Osteoblast (primary cell): ENCODE results near the gene PRKCE. TPM values are rescaled to one million over a fixed set of nuclear protein-coding genes. Genes with fewer than 3 reads are reported as not detected.

Source experiments
- DNase-seq: peaks from one replicate; pipeline ENCODE4 v3.0.0; 2011; ENCODE audit warnings: low spot score, mixed read lengths; ENCODE audit not compliant: insufficient read length; ENCODE audit errors: missing footprints
- H2AFZ ChIP-seq: 2 replicates; pipeline ENCODE4 v1.6.0; 2011; ENCODE audit warnings: mild to moderate bottlenecking, low read length
- H3K27ac ChIP-seq: 2 replicates; pipeline ENCODE4 v1.5.1; 2011; ENCODE audit warnings: mild to moderate bottlenecking, low read depth, low read length, moderate library complexity
- H3K27me3 ChIP-seq: 2 replicates; pipeline ENCODE4 v1.6.0; 2012; ENCODE audit warnings: mild to moderate bottlenecking, control low read depth, inconsistent platforms, low read length, moderate library complexity; ENCODE audit not compliant: insufficient read depth
- H3K36me3 ChIP-seq: 2 replicates; pipeline ENCODE4 v1.5.1; 2011; ENCODE audit warnings: mild to moderate bottlenecking, low read length, control low read depth, moderate library complexity; ENCODE audit not compliant: insufficient read depth
- H3K4me1 ChIP-seq: 2 replicates; pipeline ENCODE4 v1.5.1; 2011; ENCODE audit warnings: mild to moderate bottlenecking, low read length, control low read depth, moderate library complexity; ENCODE audit not compliant: insufficient read depth
- H3K4me2 ChIP-seq: 2 replicates; pipeline ENCODE4 v1.6.0; 2011; ENCODE audit warnings: mild to moderate bottlenecking, low read length; ENCODE audit not compliant: insufficient read depth
- H3K4me3 ChIP-seq: fragments of 200-600 bp; sonication (generic); 3 replicates; pipeline ENCODE4 v1.5.1; 2012; ENCODE audit warnings: mild to moderate bottlenecking, low read length, inconsistent platforms; ENCODE audit not compliant: insufficient read depth
- H3K79me2 ChIP-seq: 2 replicates; pipeline ENCODE4 v1.6.0; 2012; ENCODE audit warnings: mild to moderate bottlenecking, low read length, control low read depth, inconsistent platforms; ENCODE audit not compliant: insufficient read depth
- H3K9me3 ChIP-seq: 2 replicates; pipeline ENCODE4 v1.5.1; 2011; ENCODE audit warnings: low read depth, low read length, control low read depth
- H4K20me1 ChIP-seq: 2 replicates; pipeline ENCODE4 v1.6.0; 2012; ENCODE audit warnings: mild to moderate bottlenecking, low read length, control low read depth; ENCODE audit not compliant: insufficient read depth
- total RNA-seq: library from RNA; depleted of rRNA; stranded (reverse); fragments of >200 nt; gene quantifications from 2 replicates; pipeline ENCODE4 v1.2.3, GENCODE V29; 2012
- TF ChIP-seq, protein P1 (sequence below): IDR thresholded peaks from 2 replicates; pipeline ENCODE4 v1.5.1; 2011; ENCODE audit warnings: mild to moderate bottlenecking, low read depth, low read length, moderate library complexity; ENCODE audit errors: extremely low read depth

PRKCE gene
- total RNA-seq, 1 donor: 22.1 TPM

DNA sequence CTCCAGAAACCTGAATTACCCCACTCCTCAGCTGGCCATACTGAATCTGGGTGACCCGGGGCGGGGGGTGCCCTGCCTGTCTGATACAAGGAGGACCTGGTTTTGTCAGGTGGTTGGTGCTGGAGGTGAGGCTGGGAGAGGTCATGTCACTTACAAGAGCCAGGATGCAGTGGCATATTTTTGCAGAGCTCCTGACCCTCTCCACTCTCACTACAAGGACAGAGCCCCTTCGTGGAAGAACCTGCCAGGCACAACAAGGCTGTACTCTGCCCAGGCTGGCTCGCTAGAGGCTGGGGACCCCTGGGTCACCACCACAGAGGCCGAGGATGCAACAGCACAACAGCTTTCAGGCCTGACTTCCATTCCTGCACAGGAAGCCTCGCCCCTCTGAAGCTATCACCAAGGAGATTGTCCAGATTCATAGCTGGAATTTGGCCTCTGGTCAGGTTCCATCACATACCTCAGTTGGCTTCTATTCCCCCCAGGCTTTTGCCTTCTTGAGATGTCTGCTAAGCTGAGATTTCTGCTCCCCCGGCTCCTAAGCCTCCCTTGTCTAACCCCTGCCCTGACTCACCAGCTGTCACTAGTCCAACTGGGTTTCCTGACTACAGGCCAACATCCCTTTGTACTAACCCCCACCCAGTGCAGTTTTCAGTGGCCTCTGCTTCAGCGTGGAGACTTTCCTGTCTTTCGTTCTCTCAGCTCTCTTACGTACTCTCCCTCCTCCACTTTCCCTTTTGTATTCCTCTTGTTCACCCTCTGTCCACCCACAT is 513.2 kb downstream of the PRKCE start:
- Histone ChIP-seq H3K27ac (peak overlapping the region; percentile 14), H3K36me3 (no peaks in the 10 kb centered on the region)

DNA sequence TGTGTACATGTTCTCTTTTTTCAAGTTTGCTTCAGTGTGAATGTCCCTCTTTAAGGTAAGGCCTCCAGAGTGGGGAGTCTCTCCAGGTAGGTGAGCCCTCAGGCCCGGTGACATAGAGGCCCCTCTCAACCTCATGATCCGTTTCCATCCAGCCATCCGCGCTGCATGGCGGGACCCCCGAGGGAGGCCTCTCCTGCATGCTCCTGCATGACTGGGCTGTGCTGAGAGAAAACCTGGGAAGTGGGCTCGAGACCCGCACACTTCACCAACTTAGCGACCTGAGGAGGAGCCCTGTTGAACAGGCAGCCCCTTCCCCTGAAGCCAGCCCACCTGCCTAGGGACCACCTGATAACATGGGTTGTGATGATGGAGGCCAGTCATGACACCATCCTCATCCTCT is 514.4 kb downstream of the PRKCE start:
- H3K4me3 ChIP-seq: no peak overlapping the region
- no peaks in the 10 kb centered on the region for H3K27me3 ChIP-seq
- no peak overlapping the region for H2AFZ ChIP-seq
- H3K27ac ChIP-seq: no peak overlapping the region
- DNase-seq: no peak
- H3K9me3 ChIP-seq: no peaks in the 10 kb centered on the region
- no peak overlapping the region for H3K4me2 ChIP-seq
- H4K20me1 ChIP-seq: no peaks in the 10 kb centered on the region
- TF ChIP-seq, protein P1, sequence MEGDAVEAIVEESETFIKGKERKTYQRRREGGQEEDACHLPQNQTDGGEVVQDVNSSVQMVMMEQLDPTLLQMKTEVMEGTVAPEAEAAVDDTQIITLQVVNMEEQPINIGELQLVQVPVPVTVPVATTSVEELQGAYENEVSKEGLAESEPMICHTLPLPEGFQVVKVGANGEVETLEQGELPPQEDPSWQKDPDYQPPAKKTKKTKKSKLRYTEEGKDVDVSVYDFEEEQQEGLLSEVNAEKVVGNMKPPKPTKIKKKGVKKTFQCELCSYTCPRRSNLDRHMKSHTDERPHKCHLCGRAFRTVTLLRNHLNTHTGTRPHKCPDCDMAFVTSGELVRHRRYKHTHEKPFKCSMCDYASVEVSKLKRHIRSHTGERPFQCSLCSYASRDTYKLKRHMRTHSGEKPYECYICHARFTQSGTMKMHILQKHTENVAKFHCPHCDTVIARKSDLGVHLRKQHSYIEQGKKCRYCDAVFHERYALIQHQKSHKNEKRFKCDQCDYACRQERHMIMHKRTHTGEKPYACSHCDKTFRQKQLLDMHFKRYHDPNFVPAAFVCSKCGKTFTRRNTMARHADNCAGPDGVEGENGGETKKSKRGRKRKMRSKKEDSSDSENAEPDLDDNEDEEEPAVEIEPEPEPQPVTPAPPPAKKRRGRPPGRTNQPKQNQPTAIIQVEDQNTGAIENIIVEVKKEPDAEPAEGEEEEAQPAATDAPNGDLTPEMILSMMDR: no peak
- peaks cover 25% of the 10 kb centered on the region for H3K4me1 ChIP-seq
- H3K79me2 ChIP-seq: no peaks in the 10 kb centered on the region
- H3K36me3 ChIP-seq: no peaks in the 10 kb centered on the region

More for the DNA sequence above, 513.2 kb downstream of the PRKCE start:
- no peaks in the 10 kb centered on the region for H3K79me2 ChIP-seq
- no peak overlapping the region for H3K4me3 ChIP-seq
- H4K20me1 ChIP-seq: no peaks in the 10 kb centered on the region
- H3K27me3 ChIP-seq: no peaks in the 10 kb centered on the region
- H3K4me2 ChIP-seq: peak overlapping the region; percentile 59
- peak; percentile 97 for DNase-seq
- H3K4me1 ChIP-seq: peaks cover 25% of the 10 kb centered on the region
- TF ChIP-seq, protein P1: no peak
- no peaks in the 10 kb centered on the region for H3K9me3 ChIP-seq
- no peak overlapping the region for H2AFZ ChIP-seq

GRCh38 chr2:46167406-46167805 is 515.9 kb downstream of the PRKCE start:
- peak; percentile 62 for DNase-seq
- H3K9me3 ChIP-seq: no peaks in the 10 kb centered on the region
- H3K4me1 ChIP-seq: peaks cover 35% of the 10 kb centered on the region
- no peaks in the 10 kb centered on the region for H3K27me3 ChIP-seq
- TF ChIP-seq, protein P1: no peak
- H3K27ac ChIP-seq: no peak overlapping the region
- H4K20me1 ChIP-seq: no peaks in the 10 kb centered on the region
- H3K79me2 ChIP-seq: no peaks in the 10 kb centered on the region
- H3K36me3 ChIP-seq: no peaks in the 10 kb centered on the region
- no peak overlapping the region for H3K4me2 ChIP-seq
- H2AFZ ChIP-seq: no peak overlapping the region
- H3K4me3 ChIP-seq: no peak overlapping the region

DNA sequence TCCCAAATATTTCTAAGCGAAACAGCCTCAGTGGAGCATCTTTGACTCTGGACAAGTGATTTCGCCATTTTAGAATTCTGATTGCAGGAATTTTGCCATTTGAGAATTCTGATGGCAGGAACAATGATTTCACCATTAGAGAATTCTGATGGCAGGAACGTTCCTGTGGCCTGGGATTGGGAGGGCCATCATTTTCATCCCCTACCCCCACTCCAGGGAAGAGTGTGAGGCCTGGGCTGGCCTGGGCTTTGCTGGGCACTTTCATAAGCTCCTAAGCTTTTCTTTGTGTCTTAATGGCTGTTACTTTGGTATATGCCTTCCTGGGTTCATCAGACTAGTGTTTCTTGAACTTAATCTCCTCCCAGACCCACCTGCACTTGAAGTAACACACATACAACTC is 516.4 kb downstream of the PRKCE start:
- Histone ChIP-seq H3K79me2 (no peaks in the 10 kb centered on the region), H3K27me3 (no peaks in the 10 kb centered on the region), H3K36me3 (no peaks in the 10 kb centered on the region), H2AFZ (no peak overlapping the region), H3K4me2 (no peak overlapping the region), H3K27ac (no peak overlapping the region), H4K20me1 (no peaks in the 10 kb centered on the region), H3K4me1 (peaks cover 32% of the 10 kb centered on the region), H3K4me3 (no peak overlapping the region), H3K9me3 (no peaks in the 10 kb centered on the region)
- peak; percentile 69 for DNase-seq
- TF ChIP-seq, protein P1: no peak
